ENCODE data around the gene EPB41L2. TPM values are rescaled to one million over a fixed set of nuclear protein-coding genes. Genes with fewer than 3 reads are reported as not detected.

Gene EPB41L2
- total and polyA plus RNA-seq, 2 donors from 2014 or later = 19.6 to 111 TPM

DNA sequence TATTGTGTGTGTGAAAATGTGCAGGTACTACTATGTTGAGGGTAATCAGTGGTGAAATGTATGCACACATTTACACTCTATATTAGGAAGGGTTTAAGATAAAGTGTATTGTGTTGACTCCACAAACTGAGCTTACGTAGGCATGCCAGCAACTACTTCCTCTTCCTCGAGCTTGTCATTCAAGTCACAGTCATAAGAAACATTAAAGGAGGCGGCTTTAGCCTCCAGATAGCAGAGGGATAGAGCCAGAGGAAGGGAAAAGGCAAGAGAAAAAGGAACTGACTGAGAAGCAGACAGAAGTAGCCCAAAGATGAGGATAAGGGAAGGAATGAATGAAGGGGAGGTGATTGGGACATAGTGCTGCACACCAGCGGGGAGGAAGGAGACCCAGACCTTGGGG, 180.7 kb downstream of the EPB41L2 start:
- H3K36me3 ChIP-seq (ENCODE audit: control insufficient read depth in 2 of 3, insufficient read depth in 3 of 3, low read length in 3 of 3) = peaks cover 0 to 8% (median 0%) of the 10 kb centered on the region in 3 donors
- DNase-seq (no peak), FAIRE-seq (no peak)
- no peak overlapping the region for H3K27ac ChIP-seq (ENCODE audit: low read depth in 2 of 2, low read length in 2 of 2)
- no peaks in the 10 kb centered on the region for H3K4me1 ChIP-seq (ENCODE audit: control insufficient read depth in 2 of 3, insufficient read depth in 2 of 3, low read depth in 1 of 3, low read length in 3 of 3)
- TF ChIP-seq, protein P1, sequence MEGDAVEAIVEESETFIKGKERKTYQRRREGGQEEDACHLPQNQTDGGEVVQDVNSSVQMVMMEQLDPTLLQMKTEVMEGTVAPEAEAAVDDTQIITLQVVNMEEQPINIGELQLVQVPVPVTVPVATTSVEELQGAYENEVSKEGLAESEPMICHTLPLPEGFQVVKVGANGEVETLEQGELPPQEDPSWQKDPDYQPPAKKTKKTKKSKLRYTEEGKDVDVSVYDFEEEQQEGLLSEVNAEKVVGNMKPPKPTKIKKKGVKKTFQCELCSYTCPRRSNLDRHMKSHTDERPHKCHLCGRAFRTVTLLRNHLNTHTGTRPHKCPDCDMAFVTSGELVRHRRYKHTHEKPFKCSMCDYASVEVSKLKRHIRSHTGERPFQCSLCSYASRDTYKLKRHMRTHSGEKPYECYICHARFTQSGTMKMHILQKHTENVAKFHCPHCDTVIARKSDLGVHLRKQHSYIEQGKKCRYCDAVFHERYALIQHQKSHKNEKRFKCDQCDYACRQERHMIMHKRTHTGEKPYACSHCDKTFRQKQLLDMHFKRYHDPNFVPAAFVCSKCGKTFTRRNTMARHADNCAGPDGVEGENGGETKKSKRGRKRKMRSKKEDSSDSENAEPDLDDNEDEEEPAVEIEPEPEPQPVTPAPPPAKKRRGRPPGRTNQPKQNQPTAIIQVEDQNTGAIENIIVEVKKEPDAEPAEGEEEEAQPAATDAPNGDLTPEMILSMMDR (IDR thresholded peaks at IDR 0.05; ENCODE audit: borderline replicate concordance, extremely low read depth, insufficient read depth) = no peak
- no peaks in the 10 kb centered on the region for H3K9me3 ChIP-seq (ENCODE audit: control insufficient read depth in 2 of 3, insufficient read depth in 1 of 3, low read length in 3 of 3)
- H3K27me3 ChIP-seq (ENCODE audit: control insufficient read depth, insufficient read depth, low read length) = no peaks in the 10 kb centered on the region
- no peak overlapping the region for H3K9ac ChIP-seq (ENCODE audit: low read length in 3 of 3)
- H3K4me3 ChIP-seq (ENCODE audit: low read length in 3 of 3) = no peak overlapping the region
- intact Hi-C loops (cut with DNase I) = no loop called here

DNA sequence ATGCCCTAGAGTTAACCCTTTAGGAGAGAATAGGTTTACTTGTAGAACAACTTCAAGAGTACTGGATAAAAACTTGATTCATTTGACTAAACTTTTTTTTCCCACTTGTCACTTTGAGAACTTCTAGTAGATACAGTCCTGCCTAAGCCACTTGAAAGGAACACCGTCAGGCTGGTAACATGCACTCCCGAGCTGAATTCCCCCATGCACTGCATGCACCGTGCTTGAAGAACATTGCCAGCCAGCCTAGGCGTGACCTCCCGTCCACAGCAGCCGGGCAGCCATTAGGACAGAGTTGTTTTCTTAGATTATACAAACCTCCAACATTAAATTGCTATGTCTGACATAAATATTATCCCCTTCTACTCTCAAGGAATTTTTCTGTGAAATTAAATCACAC, 183.2 kb downstream of the EPB41L2 start:
- H3K4me1 ChIP-seq (ENCODE audit: control insufficient read depth in 2 of 3, insufficient read depth in 2 of 3, low read depth in 1 of 3, low read length in 3 of 3) = no peaks in the 10 kb centered on the region
- FAIRE-seq (no peak), DNase-seq (no peak)

DNA sequence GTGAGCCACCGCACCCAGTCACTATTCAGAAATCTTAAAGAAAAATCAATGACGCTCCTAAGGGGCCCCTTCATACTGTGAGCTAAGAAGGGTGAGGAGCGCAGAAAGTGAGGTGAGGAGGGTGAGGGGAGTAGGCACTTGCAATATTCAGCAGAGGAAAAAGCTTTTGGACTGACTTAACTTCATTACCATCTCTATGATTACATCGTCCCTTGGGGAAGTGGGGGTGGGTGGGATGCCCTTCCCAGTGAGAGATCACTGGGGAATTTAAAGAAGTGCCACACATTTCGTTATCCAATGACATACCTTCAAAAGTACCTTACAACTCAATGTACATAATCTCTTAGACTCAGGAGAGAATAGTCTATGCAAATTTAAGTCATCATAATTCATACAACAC, 189.3 kb downstream of the EPB41L2 start:
- Histone ChIP-seq H3K27ac (ENCODE audit: low read depth in 2 of 2, low read length in 2 of 2) (no peak overlapping the region), H3K9ac (ENCODE audit: low read length in 3 of 3) (no peak overlapping the region), H3K36me3 (ENCODE audit: control insufficient read depth in 2 of 3, insufficient read depth in 3 of 3, low read length in 3 of 3) (no peaks in the 10 kb centered on the region), H3K27me3 (ENCODE audit: control insufficient read depth, insufficient read depth, low read length) (no peaks in the 10 kb centered on the region), H3K9me3 (ENCODE audit: control insufficient read depth in 2 of 3, insufficient read depth in 1 of 3, low read length in 3 of 3) (no peaks in the 10 kb centered on the region), H3K4me3 (ENCODE audit: low read length in 3 of 3) (no peak overlapping the region), H3K4me1 (ENCODE audit: control insufficient read depth in 2 of 3, insufficient read depth in 2 of 3, low read depth in 1 of 3, low read length in 3 of 3) (no peaks in the 10 kb centered on the region)
- intact Hi-C loops (cut with DNase I) = no loop called here
- DNase-seq = no peak
- TF ChIP-seq, protein P1 (IDR thresholded peaks at IDR 0.05; ENCODE audit: borderline replicate concordance, extremely low read depth, insufficient read depth) = no peak
- FAIRE-seq = no peak

More for the DNA sequence above, 183.2 kb downstream of the EPB41L2 start:
- Histone ChIP-seq H3K27me3 (ENCODE audit: control insufficient read depth, insufficient read depth, low read length) (no peaks in the 10 kb centered on the region), H3K9ac (ENCODE audit: low read length in 3 of 3) (no peak overlapping the region), H3K27ac (ENCODE audit: low read depth in 2 of 2, low read length in 2 of 2) (no peak overlapping the region), H3K36me3 (ENCODE audit: control insufficient read depth in 2 of 3, insufficient read depth in 3 of 3, low read length in 3 of 3) (peaks cover 0 to 8% (median 0%) of the 10 kb centered on the region in 3 donors), H3K9me3 (ENCODE audit: control insufficient read depth in 2 of 3, insufficient read depth in 1 of 3, low read length in 3 of 3) (no peaks in the 10 kb centered on the region), H3K4me3 (ENCODE audit: low read length in 3 of 3) (no peak overlapping the region)
- TF ChIP-seq, protein P1 (IDR thresholded peaks at IDR 0.05; ENCODE audit: borderline replicate concordance, extremely low read depth, insufficient read depth) = no peak
- intact Hi-C loops (cut with DNase I) = no loop called here

Measured in kidney (tissue), 14 donors.